ENCODE data around the gene MANEA. TPM values are rescaled to one million over a fixed set of nuclear protein-coding genes. Genes with fewer than 3 reads are reported as not detected.

MANEA gene
- total and polyA plus RNA-seq, 2 donors (not counting 3 experiments of a cell fraction or from before 2014, with no cell fraction given) = 5.2 to 18.5 TPM

DNA sequence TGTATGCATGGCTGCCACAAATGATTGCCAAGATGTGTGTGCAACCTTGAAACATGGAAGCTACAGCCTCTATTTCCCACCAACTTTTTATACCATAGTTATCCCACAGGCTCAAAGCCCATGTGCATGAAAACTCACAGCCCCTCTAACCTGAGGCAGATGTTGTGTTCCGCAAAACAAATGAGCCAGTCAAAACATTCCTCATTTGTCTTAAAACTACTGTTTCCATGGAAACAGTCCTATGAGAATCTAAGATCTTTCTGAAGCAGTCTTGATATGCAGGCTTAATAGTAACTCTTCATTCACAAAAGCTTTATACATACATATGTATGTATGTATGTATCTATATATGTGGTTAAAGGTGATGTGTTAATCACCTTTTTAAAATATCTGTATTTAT lies 31.2 kb upstream of the MANEA start:
- dilution Hi-C loops (cut with MboI; ENCODE audit: extremely low pct_ligation_motif_present, low sequenced_read_pairs) = no loop called here
- no peak overlapping the region for H3K4me2 ChIP-seq (ENCODE audit: insufficient read depth, low read length)
- ChIA-PET CTCF (no interaction called here), POLR2A (no interaction called here)
- FAIRE-seq (no peak), DNase-seq (ENCODE audit: low read depth, low spot score) (no peak)
- no peak overlapping the region for H3K4me3 ChIP-seq (replicated peaks in 1 of 3; ENCODE audit: insufficient read depth in 1 of 3, low read depth in 1 of 3, low read length in 3 of 3)
- TF ChIP-seq FOS (IDR thresholded peaks at IDR 0.05; ENCODE audit: borderline replicate concordance, insufficient read depth, low read length) = no peak
- TF ChIP-seq JUN (IDR thresholded peaks at IDR 0.05; ENCODE audit: borderline replicate concordance, insufficient read depth, insufficient read length, low read depth) = no peak
- no peak for TF ChIP-seq POLR2A (IDR thresholded peaks at IDR 0.05; ENCODE audit: low read depth, low read length)
- no peak for TF ChIP-seq MYC (IDR thresholded peaks at IDR 0.05; ENCODE audit: low read depth, low read length)
- no peak for TF ChIP-seq POLR2AphosphoS5 (IDR thresholded peaks at IDR 0.05; ENCODE audit: insufficient read depth, low read depth, low read length)
- TF ChIP-seq EZH2 (IDR thresholded peaks at IDR 0.05; ENCODE audit: borderline replicate concordance, low read depth, low read length, severe bottlenecking) = no peak
- TF ChIP-seq, protein P1, sequence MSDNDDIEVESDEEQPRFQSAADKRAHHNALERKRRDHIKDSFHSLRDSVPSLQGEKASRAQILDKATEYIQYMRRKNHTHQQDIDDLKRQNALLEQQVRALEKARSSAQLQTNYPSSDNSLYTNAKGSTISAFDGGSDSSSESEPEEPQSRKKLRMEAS (IDR thresholded peaks at IDR 0.05; ENCODE audit: insufficient read depth, insufficient read length) = no peak
- TF ChIP-seq GATA2 (IDR thresholded peaks at IDR 0.05; ENCODE audit: insufficient read depth, insufficient read length, low read depth, low read length) = no peak
- TF ChIP-seq, protein P2, sequence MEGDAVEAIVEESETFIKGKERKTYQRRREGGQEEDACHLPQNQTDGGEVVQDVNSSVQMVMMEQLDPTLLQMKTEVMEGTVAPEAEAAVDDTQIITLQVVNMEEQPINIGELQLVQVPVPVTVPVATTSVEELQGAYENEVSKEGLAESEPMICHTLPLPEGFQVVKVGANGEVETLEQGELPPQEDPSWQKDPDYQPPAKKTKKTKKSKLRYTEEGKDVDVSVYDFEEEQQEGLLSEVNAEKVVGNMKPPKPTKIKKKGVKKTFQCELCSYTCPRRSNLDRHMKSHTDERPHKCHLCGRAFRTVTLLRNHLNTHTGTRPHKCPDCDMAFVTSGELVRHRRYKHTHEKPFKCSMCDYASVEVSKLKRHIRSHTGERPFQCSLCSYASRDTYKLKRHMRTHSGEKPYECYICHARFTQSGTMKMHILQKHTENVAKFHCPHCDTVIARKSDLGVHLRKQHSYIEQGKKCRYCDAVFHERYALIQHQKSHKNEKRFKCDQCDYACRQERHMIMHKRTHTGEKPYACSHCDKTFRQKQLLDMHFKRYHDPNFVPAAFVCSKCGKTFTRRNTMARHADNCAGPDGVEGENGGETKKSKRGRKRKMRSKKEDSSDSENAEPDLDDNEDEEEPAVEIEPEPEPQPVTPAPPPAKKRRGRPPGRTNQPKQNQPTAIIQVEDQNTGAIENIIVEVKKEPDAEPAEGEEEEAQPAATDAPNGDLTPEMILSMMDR (IDR thresholded peaks at IDR 0.05; ENCODE audit: extremely low read depth in 1 of 2, insufficient read depth in 1 of 2, low read depth in 1 of 2, low read length in 2 of 2) = no peak
- H3K9ac ChIP-seq (replicated peaks; ENCODE audit: extremely low read depth, insufficient read depth, low read length) = no peak overlapping the region
- BruUV-seq (replicated peaks) = no TSS peak
- no peaks in the 10 kb centered on the region for H3K36me3 ChIP-seq (ENCODE audit: control insufficient read depth in 2 of 2, extremely low read depth in 1 of 2, insufficient read depth in 2 of 2, low read length in 2 of 2)
- H3K79me2 ChIP-seq (ENCODE audit: control insufficient read depth, insufficient read depth, low read length) = no peaks in the 10 kb centered on the region
- intact Hi-C loops (cut with micrococcal nuclease) = no loop called here
- H3K4me1 ChIP-seq (ENCODE audit: control insufficient read depth, extremely low read depth, insufficient read depth, low read length) = no peaks in the 10 kb centered on the region
- H3K27ac ChIP-seq (ENCODE audit: insufficient read depth, low read depth, low read length) = no peak overlapping the region
- no peaks in the 10 kb centered on the region for H3K9me1 ChIP-seq (replicated peaks; ENCODE audit: control insufficient read depth, extremely low read depth, insufficient read depth, low read length)
- H3K27me3 ChIP-seq (ENCODE audit: control insufficient read depth in 2 of 2, insufficient read depth in 2 of 2, low read length in 2 of 2) = no peaks in the 10 kb centered on the region
- no peak overlapping the region for H2AFZ ChIP-seq (ENCODE audit: low read depth, low read length)
- H4K20me1 ChIP-seq (replicated peaks; ENCODE audit: control insufficient read depth, extremely low read depth, insufficient read depth, low read length) = no peaks in the 10 kb centered on the region
- H3K9me3 ChIP-seq (replicated peaks; ENCODE audit: control insufficient read depth, insufficient read depth, low read length) = no peaks in the 10 kb centered on the region

All from endothelial cell of umbilical vein (primary cell).